Peyer's patch (tissue), 4 donors: ENCODE measurements around the gene OSBPL3.

Experiments
- CTCF ChIP-seq, 6 experiments: fragments of 450-650 bp in 4 of 6; fragments of 200-600 bp in 2 of 6; sonication (generic) in 1 of 6; IDR thresholded peaks; one replicate each; pipeline ENCODE4 v1.5.1; 2017 to 2019; ENCODE audit warnings: antibody characterized with exemption in 6 of 6, mild to moderate bottlenecking in 3 of 6, moderate library complexity in 1 of 6
- POLR2A ChIP-seq, 2 donors: fragments of 450-650 bp; IDR thresholded peaks; one replicate each; pipeline ENCODE4 v1.5.1; 2017; ENCODE audit warnings: antibody characterized with exemption in 2 of 2, mild to moderate bottlenecking in 2 of 2, moderate library complexity in 2 of 2

GRCh38 chr7:24962418-24962962 lies 17.5 kb downstream of the OSBPL3 start:
- TF ChIP-seq CTCF (IDR thresholded peaks at IDR 0.05) (no peak), POLR2A (IDR thresholded peaks at IDR 0.05) (no peak)
